Measurements from ENCODE around the gene MAPK6.
"Not testable (repeated sequence)": the region's sequence is repeated elsewhere in the genome, so short reads cannot be mapped to it uniquely, and the experiment has no call there.

MAPK6 gene

DNA sequence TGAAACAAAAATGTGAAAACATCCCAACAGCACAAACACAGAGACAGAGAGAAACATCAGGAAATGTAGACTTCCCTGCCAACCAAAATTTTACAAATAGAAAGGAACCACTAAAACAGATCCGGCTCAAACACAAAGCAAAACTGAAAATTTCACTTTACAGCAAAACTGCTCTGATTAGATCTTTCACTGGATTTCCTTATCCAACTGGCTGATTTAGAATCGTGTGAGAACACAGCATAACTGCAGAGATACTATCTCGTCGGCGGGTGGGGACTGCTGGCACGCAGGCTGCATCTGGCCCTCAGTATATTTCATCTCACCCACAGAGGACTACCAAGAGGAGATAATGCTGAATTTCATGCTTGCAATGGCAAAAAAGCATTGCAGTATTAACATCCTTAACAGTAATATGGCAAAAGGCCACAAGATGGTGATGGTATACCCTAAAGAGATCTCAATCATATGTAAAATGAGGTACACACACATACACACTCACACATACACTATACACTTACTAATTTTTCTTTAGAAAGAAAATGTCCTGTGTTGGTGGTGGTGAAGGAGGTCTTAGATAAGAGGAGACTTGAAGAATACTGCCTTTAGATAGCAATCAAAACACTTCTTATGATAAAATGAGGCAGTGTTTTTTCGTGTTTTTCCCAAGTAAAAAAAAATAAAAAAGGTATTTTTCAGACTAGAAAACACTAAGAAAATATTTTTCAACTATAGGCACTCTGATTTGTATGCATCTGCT lies 36.8 kb upstream of the MAPK6 start:
- Histone ChIP-seq H3K4me3 (peak overlapping the region; percentile 39 to 63 (median 50); a peak in 19 of 20 replicates), H3K36me3 (no peaks in the 10 kb centered on the region), H3K4me2 (peak overlapping the region; percentile 68 to 93 (median 80)), H3K27me3 (no peaks in the 10 kb centered on the region), H3K4me1 (peaks cover 12 to 30% (median 17%) of the 10 kb centered on the region in 10 experiments), H3K27ac (peak overlapping the region; percentile 71 to 93 (median 81)), H3K9ac (peak overlapping the region; percentile 72 to 90 (median 78)), H4K20me1 (no peaks in the 10 kb centered on the region), H3K9me3 (replicated peaks in 1 of 11) (peaks cover 0 to 6% (median 0%) of the 10 kb centered on the region in 11 experiments; a peak in 1 of 22 replicates)
- no peak for TF ChIP-seq Cebpa-rat (IDR thresholded peaks at IDR 0.05)

DNA sequence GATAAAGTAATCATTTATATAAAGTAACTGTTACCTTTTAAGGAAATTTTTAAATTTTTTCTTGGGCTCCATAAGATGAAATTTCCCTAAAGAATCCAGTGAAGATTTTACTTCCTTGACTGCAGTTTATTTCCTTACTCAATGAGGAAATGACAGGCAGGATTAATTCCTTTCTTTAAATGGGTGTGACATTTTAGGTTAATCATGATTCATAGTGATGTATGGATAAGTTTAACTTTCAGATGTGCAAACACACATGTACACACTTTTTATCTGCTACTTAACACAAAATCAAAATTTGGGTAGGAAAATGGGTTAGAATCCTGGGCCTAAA lies 36.3 kb upstream of the MAPK6 start:
- no peaks in the 10 kb centered on the region for H3K27me3 ChIP-seq
- H3K9me3 ChIP-seq (replicated peaks in 1 of 11): peaks cover 0 to 6% (median 0%) of the 10 kb centered on the region in 11 experiments; a peak in 1 of 22 replicates
- H3K36me3 ChIP-seq: no peaks in the 10 kb centered on the region
- peak overlapping the region in 3 of 11 experiments; percentile 0 to 83 (median 80); a peak in 4 of 22 replicates for H3K9ac ChIP-seq
- TF ChIP-seq Cebpa-rat (IDR thresholded peaks at IDR 0.05): no peak
- no peak overlapping the region for H3K4me3 ChIP-seq
- peak overlapping the region in 4 of 11 experiments; percentile 76 to 93 (median 82); a peak in 5 of 22 replicates for H3K4me2 ChIP-seq
- H3K4me1 ChIP-seq: peaks cover 12 to 30% (median 17%) of the 10 kb centered on the region in 10 experiments
- no peaks in the 10 kb centered on the region for H4K20me1 ChIP-seq
- H3K27ac ChIP-seq: peak overlapping the region in 1 of 11 experiments; percentile 87; a peak in 4 of 22 replicates

DNA sequence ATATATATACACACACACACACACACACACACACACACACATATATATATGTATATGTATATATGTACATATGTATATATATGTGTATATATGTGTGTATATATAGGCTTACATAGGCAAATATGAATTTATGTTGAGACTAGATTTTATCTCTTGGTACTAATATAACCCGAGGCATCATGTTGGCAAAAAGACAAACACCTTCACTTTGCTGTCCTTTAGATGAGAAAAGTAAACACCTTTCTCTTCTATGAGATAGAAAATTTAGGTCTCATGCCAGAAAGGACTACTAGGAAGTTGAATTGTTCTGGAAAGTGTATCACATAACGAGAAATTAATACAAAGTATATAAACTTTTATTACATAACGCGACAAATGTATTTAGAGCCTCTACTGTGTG lies 27.9 kb upstream of the MAPK6 start:
- no peak for TF ChIP-seq Cebpa-rat (IDR thresholded peaks at IDR 0.05)
- Histone ChIP-seq H4K20me1 (no peaks in the 10 kb centered on the region), H3K4me1 (peaks cover 0 to 17% (median 0%) of the 10 kb centered on the region in 10 experiments; a peak in 7 of 20 replicates), H3K4me3 (no peak overlapping the region), H3K27me3 (no peaks in the 10 kb centered on the region), H3K9me3 (replicated peaks in 1 of 11) (0 out of 22 replicates have a peak, but pooled peaks cover 0 to under 1% (median 0%) of the 10 kb centered on the region in 11 experiments), H3K4me2 (no peak overlapping the region), H3K9ac (no peak overlapping the region), H3K36me3 (no peaks in the 10 kb centered on the region), H3K27ac (no peak overlapping the region)

DNA sequence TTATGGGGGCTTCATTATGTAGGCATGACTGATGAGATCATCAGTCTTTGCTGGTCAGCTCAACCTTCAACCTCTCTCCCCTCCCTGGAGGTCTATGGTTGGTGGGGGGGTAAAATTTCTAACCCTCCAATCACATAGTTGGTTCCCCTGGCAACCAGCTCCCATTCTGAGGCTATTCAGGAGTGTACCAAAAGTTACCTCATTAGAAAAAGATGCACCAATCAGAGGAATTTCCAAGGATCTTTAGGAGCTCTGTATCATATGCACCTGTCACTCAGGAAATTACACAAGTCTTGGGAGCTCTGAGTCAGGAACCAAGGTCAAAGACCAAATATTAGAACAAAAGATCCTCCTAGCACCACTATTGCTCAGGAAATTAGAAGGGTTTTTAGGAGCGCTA lies 26.1 kb upstream of the MAPK6 start:
- Histone ChIP-seq H3K27ac (no peak overlapping the region), H3K4me3 (no peak overlapping the region), H4K20me1 (no peaks in the 10 kb centered on the region), H3K4me1 (peaks cover 0 to 19% (median 0%) of the 10 kb centered on the region in 10 experiments; a peak in 7 of 20 replicates), H3K27me3 (no peaks in the 10 kb centered on the region), H3K36me3 (no peaks in the 10 kb centered on the region), H3K9ac (no peak overlapping the region), H3K4me2 (no peak overlapping the region), H3K9me3 (replicated peaks in 1 of 11) (no peaks in the 10 kb centered on the region)
- no peak for TF ChIP-seq Cebpa-rat (IDR thresholded peaks at IDR 0.05)

DNA sequence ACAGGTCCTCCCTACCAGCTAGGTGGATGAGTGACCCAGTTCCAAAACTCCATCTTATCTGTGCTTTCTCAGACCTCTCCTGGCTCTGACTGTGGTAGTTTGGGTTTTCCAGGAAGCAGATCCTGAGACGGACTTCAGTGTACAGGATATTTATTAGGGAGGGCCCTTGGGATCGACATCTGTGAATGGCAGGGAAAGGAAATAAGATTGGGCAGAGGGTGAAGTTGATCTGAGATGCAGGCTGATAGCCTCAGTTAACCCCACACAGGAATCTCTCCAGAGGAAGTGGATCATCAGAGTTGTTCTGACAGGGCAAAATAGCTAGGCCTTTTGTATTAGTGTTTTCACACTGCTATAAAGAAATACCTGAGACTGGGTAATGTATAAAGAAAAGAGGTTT lies 16.7 kb upstream of the MAPK6 start:
- Histone ChIP-seq H3K4me3 (no peak overlapping the region), H3K4me1 (peaks cover 10 to 20% (median 12%) of the 10 kb centered on the region in 10 experiments), H3K36me3 (no peaks in the 10 kb centered on the region), H3K27ac (no peak overlapping the region), H3K4me2 (no peak overlapping the region), H3K27me3 (no peaks in the 10 kb centered on the region), H3K9me3 (replicated peaks in 1 of 11) (peaks cover 0 to 19% (median 5%) of the 10 kb centered on the region in 11 experiments; a peak in 7 of 22 replicates), H4K20me1 (no peaks in the 10 kb centered on the region), H3K9ac (no peak overlapping the region)
- TF ChIP-seq Cebpa-rat (IDR thresholded peaks at IDR 0.05): no peak

DNA sequence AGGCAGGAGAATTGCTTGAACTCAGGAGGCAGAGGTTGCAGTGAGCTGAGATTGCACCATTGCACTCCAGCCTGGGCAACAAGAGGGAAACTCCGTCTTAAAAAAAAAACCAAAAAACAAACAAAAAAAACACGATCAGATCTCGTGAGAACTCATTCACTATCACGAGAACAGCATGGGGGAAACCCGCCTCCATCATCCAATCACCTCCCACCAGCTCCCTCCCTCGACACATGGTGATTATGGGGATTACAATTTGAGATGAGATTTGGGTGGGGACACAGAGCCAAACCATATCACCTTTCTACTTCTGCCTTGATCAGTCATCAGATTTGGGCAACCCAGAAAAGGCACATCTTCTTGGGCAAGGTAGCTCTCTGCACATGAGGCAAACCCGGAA lies 15.9 kb upstream of the MAPK6 start:
- H4K20me1 ChIP-seq, H3K4me2 ChIP-seq, H3K4me3 ChIP-seq, H3K36me3 ChIP-seq, H3K9ac ChIP-seq, H3K27me3 ChIP-seq, H3K27ac ChIP-seq: not testable (repeated sequence)
- Histone ChIP-seq H3K9me3 (replicated peaks in 1 of 11) (peaks cover 0 to 19% (median 5%) of the 10 kb centered on the region in 11 experiments; a peak in 7 of 22 replicates), H3K4me1 (peaks cover 11 to 27% (median 15%) of the 10 kb centered on the region in 10 experiments)

DNA sequence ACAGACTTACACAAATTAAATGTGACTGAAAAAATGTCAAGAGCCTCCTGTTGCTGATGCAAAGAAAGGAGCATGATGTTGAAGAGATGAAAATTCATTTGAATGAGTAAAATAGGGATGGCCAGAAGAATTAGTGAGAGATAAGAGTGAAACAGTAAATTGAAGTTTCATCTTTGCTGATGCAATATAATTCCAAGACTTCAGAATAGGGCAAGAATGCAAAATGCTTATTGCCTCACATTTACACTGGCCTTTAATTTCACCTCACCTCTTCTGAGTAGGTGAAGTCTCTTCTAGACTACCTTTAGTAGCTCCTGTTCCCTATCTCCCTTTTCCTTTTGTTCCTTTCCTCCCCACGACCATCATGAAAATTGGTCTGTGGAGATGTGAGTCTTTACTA lies 15.3 kb upstream of the MAPK6 start:
- Histone ChIP-seq H3K4me3 (no peak overlapping the region), H3K9ac (no peak overlapping the region), H3K4me1 (peaks cover 11 to 33% (median 19%) of the 10 kb centered on the region in 10 experiments), H3K4me2 (no peak overlapping the region), H3K27me3 (no peaks in the 10 kb centered on the region), H3K36me3 (no peaks in the 10 kb centered on the region), H4K20me1 (no peaks in the 10 kb centered on the region), H3K9me3 (replicated peaks in 1 of 11) (peaks cover 0 to 19% (median 5%) of the 10 kb centered on the region in 11 experiments; a peak in 7 of 22 replicates), H3K27ac (no peak overlapping the region)
- no peak for TF ChIP-seq Cebpa-rat (IDR thresholded peaks at IDR 0.05)

DNA sequence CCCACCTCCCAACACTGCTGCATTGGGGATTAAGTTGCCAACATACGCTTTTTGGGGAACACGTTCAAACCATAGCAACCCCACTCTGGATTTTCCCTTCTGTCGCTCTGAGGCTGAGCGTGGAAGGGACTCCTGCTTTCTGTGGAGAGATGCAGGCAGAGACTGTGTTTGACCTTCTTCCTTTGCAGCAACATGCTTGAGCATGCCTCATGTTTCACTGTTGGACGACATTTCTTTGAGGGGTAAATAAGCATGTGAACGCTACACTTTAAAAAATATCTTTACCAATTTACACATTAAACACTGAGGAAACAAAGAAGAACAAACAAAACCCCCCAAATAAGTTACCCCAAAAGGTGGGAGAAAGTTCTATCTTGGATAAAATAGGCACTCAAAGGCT lies 14.2 kb upstream of the MAPK6 start:
- H3K4me2 ChIP-seq: no peak overlapping the region
- H3K9me3 ChIP-seq (replicated peaks in 1 of 11): peaks cover 0 to 19% (median 5%) of the 10 kb centered on the region in 11 experiments; a peak in 7 of 22 replicates
- H3K4me3 ChIP-seq: no peak overlapping the region
- peaks cover 14 to 41% (median 25%) of the 10 kb centered on the region in 10 experiments for H3K4me1 ChIP-seq
- no peak overlapping the region for H3K27ac ChIP-seq
- no peak for TF ChIP-seq Cebpa-rat (IDR thresholded peaks at IDR 0.05)
- H3K9ac ChIP-seq: no peak overlapping the region
- no peaks in the 10 kb centered on the region for H3K36me3 ChIP-seq
- H3K27me3 ChIP-seq: no peaks in the 10 kb centered on the region
- H4K20me1 ChIP-seq: no peaks in the 10 kb centered on the region

DNA sequence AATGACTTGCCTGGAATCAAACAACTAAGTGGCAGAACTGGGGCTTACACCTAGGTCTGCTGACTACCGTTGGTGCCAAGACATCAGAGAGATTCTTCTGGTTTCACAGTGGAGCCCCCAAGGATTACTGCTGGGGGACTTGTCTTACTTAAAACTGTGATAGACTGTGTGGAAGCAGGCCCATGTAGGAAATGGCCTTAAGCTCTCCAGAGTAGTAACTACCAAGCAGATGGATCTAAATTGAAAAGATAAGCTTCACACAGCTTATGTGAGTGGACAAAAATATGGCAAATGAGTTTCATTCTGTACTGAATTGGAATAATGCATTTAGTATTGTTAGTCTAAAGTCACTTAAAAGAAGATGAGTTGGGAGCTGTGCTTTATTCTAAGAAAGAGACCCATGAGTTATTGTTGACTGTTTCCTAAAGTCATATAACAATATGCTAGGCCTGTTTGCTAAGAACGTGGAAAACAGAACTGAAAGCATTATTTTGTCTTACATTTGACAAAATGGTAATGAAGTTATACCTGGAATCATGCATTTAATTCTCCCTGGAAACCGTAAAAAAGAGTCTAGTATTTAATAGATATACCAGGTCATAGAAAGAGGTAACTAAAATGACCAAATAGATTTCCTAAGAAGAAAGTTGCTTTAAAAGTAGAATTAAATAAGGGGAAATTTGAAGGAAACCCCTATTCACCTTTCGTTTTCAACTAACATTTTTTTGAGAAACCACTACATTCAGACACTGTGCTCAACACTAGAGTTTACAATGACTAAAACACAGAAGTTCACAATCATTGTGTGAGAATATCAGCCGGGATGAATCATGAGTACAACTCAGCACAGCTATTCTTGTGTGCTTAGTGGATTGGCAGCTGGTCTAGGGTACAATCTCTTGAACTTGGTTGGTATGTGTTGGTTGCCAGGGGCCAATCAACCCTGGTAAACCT lies 13.0 kb upstream of the MAPK6 start:
- Histone ChIP-seq H3K9ac (no peak overlapping the region), H3K4me1 (peaks cover 14 to 44% (median 25%) of the 10 kb centered on the region in 10 experiments), H3K27ac (peak overlapping the region in 4 of 11 experiments; percentile 28 to 35 (median 32); a peak in 3 of 22 replicates), H3K4me3 (no peak overlapping the region), H3K4me2 (peak overlapping the region; percentile 40 to 84 (median 65); a peak in 21 of 22 replicates), H3K27me3 (no peaks in the 10 kb centered on the region), H3K9me3 (replicated peaks in 1 of 11) (peaks cover 0 to 19% (median 5%) of the 10 kb centered on the region in 11 experiments; a peak in 7 of 22 replicates), H3K36me3 (no peaks in the 10 kb centered on the region), H4K20me1 (no peaks in the 10 kb centered on the region)
- no peak for TF ChIP-seq Cebpa-rat (IDR thresholded peaks at IDR 0.05)

Measured in BLaER1 treated with 17β-estradiol and CSF1 and Interleukin-3, amounts not matched to agents 10 nM and 100 nM (cell line).